CD4-positive, alpha-beta memory T cell (primary cell): ENCODE data around the gene MFAP4. TPM values are rescaled to one million over a fixed set of nuclear protein-coding genes. Genes with fewer than 3 reads are reported as not detected.

Experiments used
- CTCF ChIA-PET: fragments of 350-600 bp; sonication (Branson Sonifier 250); formaldehyde crosslinking; loops from one replicate; lab custom pipeline; 2021; ENCODE audit warnings: inconsistent platforms; ENCODE audit not compliant: partially characterized antibody; lab: Charles Lee
- POLR2A ChIA-PET: fragments of 350-600 bp; sonication (Branson Sonifier 250); formaldehyde crosslinking; loops from one replicate; lab custom pipeline; 2021; ENCODE audit not compliant: partially characterized antibody; lab: Charles Lee
- DNase-seq, 5 donors: peaks; one replicate each; pipeline versions ENCODE4 v3.0.0 to v3.0.0-alpha.2; 2020 to 2022; ENCODE audit warnings: mixed read lengths in 1 of 5
- H3K27ac ChIP-seq: one replicate; pipeline ENCODE4 v1.7.0; 2013; ENCODE audit warnings: low read depth, low read length
- H3K27me3 ChIP-seq: 2 replicates; pipeline ENCODE4 v1.7.0; 2013; ENCODE audit warnings: mild to moderate bottlenecking, low read length, moderate library complexity; ENCODE audit not compliant: insufficient read depth
- H3K36me3 ChIP-seq: 2 replicates; pipeline ENCODE4 v1.7.0; 2013; ENCODE audit warnings: mild to moderate bottlenecking, low read length, moderate library complexity; ENCODE audit not compliant: insufficient read depth
- H3K4me1 ChIP-seq: 2 replicates; pipeline ENCODE4 v1.7.0; 2013; ENCODE audit warnings: mild to moderate bottlenecking, low read length, moderate library complexity; ENCODE audit not compliant: insufficient read depth
- H3K4me3 ChIP-seq, 2 donors: one replicate each; pipeline ENCODE4 v1.7.0; 2013; ENCODE audit warnings: low read length in 2 of 2, mild to moderate bottlenecking in 1 of 2
- H3K9me3 ChIP-seq, 2 donors: one replicate each; pipeline ENCODE4 v1.7.0; 2013; ENCODE audit warnings: low read length in 2 of 2, control low read depth in 1 of 2; ENCODE audit not compliant: control insufficient read depth in 1 of 2
- H3K27ac Mint-ChIP-seq, 7 donors: one replicate each; pipeline ENCODE4 v1.8.0; 2020 to 2021; ENCODE audit warnings: mixed read lengths in 7 of 7, mild to moderate bottlenecking in 6 of 7, inconsistent platforms in 3 of 7, moderate library complexity in 3 of 7
- H3K27me3 Mint-ChIP-seq, 2 donors: one replicate each; pipeline ENCODE4 v1.8.0; 2020 to 2021; ENCODE audit warnings: mixed read lengths in 2 of 2
- H3K36me3 Mint-ChIP-seq, 2 donors: one replicate each; pipeline ENCODE4 v1.8.0; 2020 to 2021; ENCODE audit warnings: mixed read lengths in 2 of 2, inconsistent platforms in 1 of 2, mild to moderate bottlenecking in 1 of 2
- H3K4me1 Mint-ChIP-seq, 4 donors: one replicate each; pipeline ENCODE4 v1.8.0; 2020 to 2021; ENCODE audit warnings: mixed read lengths in 4 of 4, mild to moderate bottlenecking in 1 of 4
- H3K4me3 Mint-ChIP-seq, 8 donors: one replicate each; pipeline ENCODE4 v1.8.0; 2020 to 2021; ENCODE audit warnings: mixed read lengths in 8 of 8, mild to moderate bottlenecking in 7 of 8, moderate library complexity in 6 of 8, inconsistent platforms in 3 of 8
- H3K9me3 Mint-ChIP-seq, 8 donors: one replicate each; pipeline ENCODE4 v1.8.0; 2020 to 2021; ENCODE audit warnings: mixed read lengths in 8 of 8, mild to moderate bottlenecking in 5 of 8, inconsistent platforms in 3 of 8, moderate library complexity in 1 of 8
- intact Hi-C: fragments of 100-400 bp; cut with micrococcal nuclease; formaldehyde crosslinking; loops from one replicate; pipeline ENCODE4 v1.15.1; 2023
- polyA plus RNA-seq, 2 donors: library from polyadenylated mRNA; unstranded; fragments of 300-500 nt; fragmentation: Illumina TruSeq; gene quantifications; one replicate each; pipeline ENCODE4 v1.2.3, GENCODE V29; 2021
- total RNA-seq, 2 experiments: library from RNA; stranded (reverse); gene quantifications; one replicate each; pipeline ENCODE4 v1.2.3, GENCODE V29; 2021

MFAP4 gene
- total and polyA plus RNA-seq, 4 experiments from 2014 or later = not detected

GRCh38 chr17:19383681-19384470 lies 3.1 kb downstream of the MFAP4 start:
- Mint-ChIP-seq H3K27ac (peak overlapping the region in 2 of 7 donors; percentile 57 to 83), H3K9me3 (peaks cover 0 to 1% (median 0%) of the 10 kb centered on the region in 8 donors), H3K4me1 (peaks cover 0 to 18% (median 4%) of the 10 kb centered on the region in 4 donors), H3K4me3 (no peak overlapping the region), H3K36me3 (peaks cover 29 to 45% of the 10 kb centered on the region in 2 donors), H3K27me3 (no peaks in the 10 kb centered on the region)
- POLR2A ChIA-PET = no interaction called here
- intact Hi-C loops = no loop called here
- CTCF ChIA-PET = interaction anchor here (1.0 to 3.8 kb wide), 2 partner anchors 18 to 21 kb away, joined by 3 to 15 read pairs; partner anchors contain the start of gene B9D1
- Histone ChIP-seq H3K9me3 (no peaks in the 10 kb centered on the region), H3K4me1 (peaks cover under 1% of the 10 kb centered on the region), H3K4me3 (no peak overlapping the region), H3K27me3 (no peaks in the 10 kb centered on the region), H3K27ac (no peak overlapping the region), H3K36me3 (peaks cover 10% of the 10 kb centered on the region)
- DNase-seq = no peak

GRCh38 chr17:19382531-19383444 lies 4.2 kb downstream of the MFAP4 start:
- POLR2A ChIA-PET = no interaction called here
- no peak overlapping the region for H3K27ac ChIP-seq
- Mint-ChIP-seq H3K4me1 (peaks cover 0 to 20% (median 4%) of the 10 kb centered on the region in 4 donors), H3K27ac (peak overlapping the region in 2 of 7 donors; percentile 42 to 46), H3K27me3 (no peaks in the 10 kb centered on the region), H3K36me3 (peaks cover 29 to 50% of the 10 kb centered on the region in 2 donors), H3K9me3 (peaks cover 0 to 2% (median 0%) of the 10 kb centered on the region in 8 donors), H3K4me3 (no peak overlapping the region)
- no peak overlapping the region for H3K4me3 ChIP-seq
- H3K4me1 ChIP-seq = peaks cover 4% of the 10 kb centered on the region
- no peaks in the 10 kb centered on the region for H3K27me3 ChIP-seq
- H3K9me3 ChIP-seq = no peaks in the 10 kb centered on the region
- CTCF ChIA-PET = interaction anchor here (3.8 kb wide), 1 partner anchor 20 kb away, joined by 15 read pairs; the partner anchor contains the start of gene B9D1
- intact Hi-C loops = no loop called here
- H3K36me3 ChIP-seq = peaks cover 10% of the 10 kb centered on the region
- DNase-seq = no peak

GRCh38 chr17:19381741-19382444 lies 5.1 kb downstream of the MFAP4 start:
- POLR2A ChIA-PET = no interaction called here
- H3K4me3 Mint-ChIP-seq = no peak overlapping the region
- no peak overlapping the region for H3K27ac Mint-ChIP-seq
- Histone ChIP-seq H3K36me3 (peaks cover 10% of the 10 kb centered on the region), H3K4me1 (peaks cover 8% of the 10 kb centered on the region), H3K4me3 (no peak overlapping the region), H3K9me3 (no peaks in the 10 kb centered on the region), H3K27ac (no peak overlapping the region), H3K27me3 (no peaks in the 10 kb centered on the region)
- peaks cover 8 to 28% (median 9%) of the 10 kb centered on the region in 4 donors for H3K4me1 Mint-ChIP-seq
- H3K36me3 Mint-ChIP-seq = peaks cover 29 to 54% of the 10 kb centered on the region in 2 donors
- H3K9me3 Mint-ChIP-seq = peaks cover 0 to 2% (median 0%) of the 10 kb centered on the region in 8 donors
- H3K27me3 Mint-ChIP-seq = no peaks in the 10 kb centered on the region
- CTCF ChIA-PET = no interaction called here
- DNase-seq = no peak
- intact Hi-C loops = no loop called here

GRCh38 chr17:19381361-19381740 lies 5.6 kb downstream of the MFAP4 start:
- Mint-ChIP-seq H3K27ac (no peak overlapping the region), H3K4me1 (peaks cover 10 to 32% (median 11%) of the 10 kb centered on the region in 4 donors), H3K4me3 (peak overlapping the region in 1 of 8 donors; percentile 28), H3K27me3 (no peaks in the 10 kb centered on the region), H3K9me3 (peaks cover 0 to 3% (median 0%) of the 10 kb centered on the region in 8 donors), H3K36me3 (peaks cover 29 to 54% of the 10 kb centered on the region in 2 donors)
- peaks cover 11% of the 10 kb centered on the region for H3K4me1 ChIP-seq
- H3K9me3 ChIP-seq = no peaks in the 10 kb centered on the region
- POLR2A ChIA-PET = no interaction called here
- intact Hi-C loops = no loop called here
- H3K4me3 ChIP-seq = no peak overlapping the region
- peaks cover 10% of the 10 kb centered on the region for H3K36me3 ChIP-seq
- CTCF ChIA-PET = interaction anchor here (1.0 to 1.1 kb wide), 2 partner anchors 8 to 16 kb away, joined by 3 read pairs; no protein-coding TSS in a partner anchor
- no peak overlapping the region for H3K27ac ChIP-seq
- H3K27me3 ChIP-seq = no peaks in the 10 kb centered on the region
- DNase-seq = peak in 1 of 5 donors; percentile 28

GRCh38 chr17:19380481-19381301 lies 6.3 kb downstream of the MFAP4 start:
- H3K36me3 Mint-ChIP-seq = peaks cover 29 to 54% of the 10 kb centered on the region in 2 donors
- peaks cover 11 to 37% (median 14%) of the 10 kb centered on the region in 4 donors for H3K4me1 Mint-ChIP-seq
- Histone ChIP-seq H3K9me3 (no peaks in the 10 kb centered on the region), H3K27ac (no peak overlapping the region), H3K4me3 (no peak overlapping the region), H3K4me1 (peaks cover 15% of the 10 kb centered on the region), H3K36me3 (peaks cover 10% of the 10 kb centered on the region), H3K27me3 (no peaks in the 10 kb centered on the region)
- no peaks in the 10 kb centered on the region for H3K27me3 Mint-ChIP-seq
- ChIA-PET CTCF (interaction anchor here (1.0 to 2.1 kb wide), 3 partner anchors 8 to 18 kb away, joined by 3 to 12 read pairs (median 3); partner anchors contain the start of gene B9D1), POLR2A (interaction anchor here (0.9 kb wide), 1 partner anchor 18 kb away, joined by 3 read pairs; no protein-coding TSS in a partner anchor)
- H3K9me3 Mint-ChIP-seq = peaks cover 0 to 3% (median 0%) of the 10 kb centered on the region in 8 donors
- no peak for DNase-seq
- peak overlapping the region in 3 of 8 donors; percentile 28 to 48 (median 42) for H3K4me3 Mint-ChIP-seq
- intact Hi-C loops = no loop called here
- peak overlapping the region in 1 of 7 donors; percentile 46 for H3K27ac Mint-ChIP-seq
